Measurements from ENCODE around the gene PDIA2.

DNA sequence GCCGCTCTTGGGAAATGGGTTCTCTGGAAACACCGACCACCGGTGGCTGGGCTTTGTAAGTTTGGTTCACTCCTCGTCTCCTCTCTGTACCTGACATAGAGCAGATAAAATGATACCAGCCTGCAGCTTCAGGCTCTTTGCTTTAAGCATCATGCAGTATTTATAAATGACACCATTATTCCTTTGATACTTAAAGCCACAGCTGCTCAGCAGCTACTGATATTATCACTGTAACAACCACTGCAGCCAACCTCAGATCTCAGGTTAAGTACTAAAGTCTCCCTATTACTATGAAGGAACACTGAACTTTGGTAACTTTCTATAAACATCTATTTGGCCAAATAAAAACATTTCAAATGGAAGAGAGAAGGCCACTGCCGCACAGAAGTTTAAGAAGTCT, 34.6 kb downstream of the PDIA2 start:
- TF ChIP-seq, protein P1, sequence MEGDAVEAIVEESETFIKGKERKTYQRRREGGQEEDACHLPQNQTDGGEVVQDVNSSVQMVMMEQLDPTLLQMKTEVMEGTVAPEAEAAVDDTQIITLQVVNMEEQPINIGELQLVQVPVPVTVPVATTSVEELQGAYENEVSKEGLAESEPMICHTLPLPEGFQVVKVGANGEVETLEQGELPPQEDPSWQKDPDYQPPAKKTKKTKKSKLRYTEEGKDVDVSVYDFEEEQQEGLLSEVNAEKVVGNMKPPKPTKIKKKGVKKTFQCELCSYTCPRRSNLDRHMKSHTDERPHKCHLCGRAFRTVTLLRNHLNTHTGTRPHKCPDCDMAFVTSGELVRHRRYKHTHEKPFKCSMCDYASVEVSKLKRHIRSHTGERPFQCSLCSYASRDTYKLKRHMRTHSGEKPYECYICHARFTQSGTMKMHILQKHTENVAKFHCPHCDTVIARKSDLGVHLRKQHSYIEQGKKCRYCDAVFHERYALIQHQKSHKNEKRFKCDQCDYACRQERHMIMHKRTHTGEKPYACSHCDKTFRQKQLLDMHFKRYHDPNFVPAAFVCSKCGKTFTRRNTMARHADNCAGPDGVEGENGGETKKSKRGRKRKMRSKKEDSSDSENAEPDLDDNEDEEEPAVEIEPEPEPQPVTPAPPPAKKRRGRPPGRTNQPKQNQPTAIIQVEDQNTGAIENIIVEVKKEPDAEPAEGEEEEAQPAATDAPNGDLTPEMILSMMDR (IDR thresholded peaks at IDR 0.05): no peak
- TF ChIP-seq ZFX (IDR thresholded peaks at IDR 0.05; ENCODE audit: borderline replicate concordance): no peak

Measured in 22Rv1 (cell line).